Psoas muscle (tissue), 8 donors: ENCODE data around the gene SLC25A10. TPM values are rescaled to one million over a fixed set of nuclear protein-coding genes. Genes with fewer than 3 reads are reported as not detected.

Experiments used
- ATAC-seq, 4 donors: fragments of 200-7000 bp; cut with Tn5 transposase; one replicate each; pipeline ENCODE4 v1.9.1; 2020; ENCODE audit warnings: moderate library complexity in 3 of 4, mild to moderate bottlenecking in 2 of 4
- DNase-seq, 2 donors: peaks; one replicate each; pipeline ENCODE4 v3.0.0-alpha.2; 2020
- H3K27ac ChIP-seq: fragments of 200-600 bp; one replicate; pipeline ENCODE4 v1.8.0; 2022
- H3K27me3 ChIP-seq, 3 donors: fragments of 200-600 bp in 1 of 3; one replicate each; pipeline versions ENCODE4 v1.6.1 to v1.8.0; 2013 to 2022; ENCODE audit warnings: low read length in 2 of 3, mild to moderate bottlenecking in 2 of 3, moderate library complexity in 1 of 3; ENCODE audit not compliant: insufficient read depth in 3 of 3
- H3K36me3 ChIP-seq, 2 donors: fragments of 200-600 bp in 1 of 2; one replicate each; pipeline versions ENCODE4 v1.6.1 to v1.8.0; 2013 to 2022; ENCODE audit warnings: low read depth in 1 of 2, mild to moderate bottlenecking in 1 of 2, moderate library complexity in 1 of 2; ENCODE audit not compliant: insufficient read depth in 1 of 2
- H3K4me1 ChIP-seq: fragments of 200-600 bp; one replicate; pipeline ENCODE4 v1.8.0; 2022
- H3K4me3 ChIP-seq: fragments of 200-600 bp; one replicate; pipeline ENCODE4 v1.8.0; 2022; ENCODE audit warnings: mild to moderate bottlenecking
- H3K9me3 ChIP-seq: fragments of 200-600 bp; one replicate; pipeline ENCODE4 v1.8.0; 2022
- CTCF ChIP-seq: fragments of 200-600 bp; IDR thresholded peaks from one replicate; pipeline ENCODE4 v1.8.0; 2022; ENCODE audit warnings: antibody characterized with exemption
- WGBS, 3 donors: extraction: QIAGEN DNeasy Blood & Tissue Kit; methylation state at CpG; one replicate each; pipeline versions ENCODE4 v1.1.6 to v1.1.7; 2013; 5-methylcytosine and 5-hydroxymethylcytosine counted together
- intact Hi-C, 2 donors: fragments of 100-400 bp; cut with DNase I; formaldehyde crosslinking; loops; one replicate each; pipeline versions ENCODE4 v1.11.0 to v1.14.2; 2022
- polyA plus RNA-seq, 3 donors: library from polyadenylated mRNA; stranded (reverse); fragments of 200-250 nt; gene quantifications; one replicate each; pipeline ENCODE4 v1.2.3, GENCODE V29; 2013
- total RNA-seq, 4 donors: library from RNA; stranded (reverse); fragmentation: NEBNext Ultra II Directional in 2 of 4; extraction: Animal tissue kit (Norgen Biotek cat#: 25700) in 2 of 4; gene quantifications; one replicate each; pipeline versions ENCODE4 v1.2.1 to v1.2.4, GENCODE V29; 2021 to 2023
- donor health status: healthy with polysubstance abuse.
- donor health status: DM: no; HTN: no; CAD: no; lungs with moderate emphysema.
- donor health status: Bipolar disorder and iron deficiency.
- donor health status: healthy.
- donor health status: DM: yes; HTN: yes; CAD: no.
- donor health status: DM: no; HTN: no; CAD: no.
- donor health status: DM: no; HTN: no; CAD: no.
- donor health status: DM: yes; HTN: yes; CAD: no.

The SLC25A10 gene
- total and polyA plus RNA-seq, 7 donors = 2.4 to 7.0 (median 5.9) TPM

GRCh38 chr17:81723651-81724209, 11.6 kb downstream of the SLC25A10 start:
- no peak overlapping the region for H3K27ac ChIP-seq
- no peak overlapping the region for H3K4me3 ChIP-seq
- H3K9me3 ChIP-seq = no peaks in the 10 kb centered on the region
- no peak for DNase-seq
- intact Hi-C loops = no loop called here
- peak in 2 of 4 donors; percentile 28 to 39 for ATAC-seq
- peaks cover 0 to 6% (median 2%) of the 10 kb centered on the region in 3 donors for H3K27me3 ChIP-seq
- H3K4me1 ChIP-seq = peaks cover 17% of the 10 kb centered on the region
- TF ChIP-seq CTCF = no peak
- WGBS, 3 donors = 34 to 38% (median 35%) methylated on average over 12 of the region's 12 CpGs
- no peaks in the 10 kb centered on the region for H3K36me3 ChIP-seq

- no peaks in the 10 kb centered on the region for H3K36me3 ChIP-seq
- no peaks in the 10 kb centered on the region for H3K9me3 ChIP-seq
- TF ChIP-seq CTCF = no peak
- WGBS, 3 donors = 71 to 86% (median 81%) methylated on average over 8 to 9 of the region's 9 CpGs
- H3K27me3 ChIP-seq = peaks cover 0 to 17% (median 2%) of the 10 kb centered on the region in 3 donors
- DNase-seq (no peak), ATAC-seq (no peak)
- intact Hi-C loops = no loop called here
- no peak overlapping the region for H3K27ac ChIP-seq
- no peak overlapping the region for H3K4me3 ChIP-seq
- peaks cover 17% of the 10 kb centered on the region for H3K4me1 ChIP-seq
Measured at GRCh38 chr17:81725439-81725838, 13.4 kb downstream of the SLC25A10 start.

GRCh38 chr17:81726004-81726403, 13.9 kb downstream of the SLC25A10 start:
- TF ChIP-seq CTCF = no peak
- ATAC-seq = no peak
- H3K27me3 ChIP-seq = peaks cover 0 to 17% (median 2%) of the 10 kb centered on the region in 3 donors
- WGBS, 3 donors = 56 to 68% (median 61%) methylated on average over 9 of the region's 9 CpGs
- intact Hi-C loops = no loop called here
- H3K9me3 ChIP-seq = no peaks in the 10 kb centered on the region
- no peak for DNase-seq
- no peak overlapping the region for H3K4me3 ChIP-seq
- no peak overlapping the region for H3K27ac ChIP-seq
- no peaks in the 10 kb centered on the region for H3K36me3 ChIP-seq
- H3K4me1 ChIP-seq = peaks cover 17% of the 10 kb centered on the region

GRCh38 chr17:81727324-81728031, 15.4 kb downstream of the SLC25A10 start:
- no peak for TF ChIP-seq CTCF
- Histone ChIP-seq H3K36me3 (no peaks in the 10 kb centered on the region), H3K4me3 (no peak overlapping the region), H3K27ac (no peak overlapping the region), H3K4me1 (peaks cover 11% of the 10 kb centered on the region), H3K9me3 (no peaks in the 10 kb centered on the region), H3K27me3 (peaks cover 0 to 17% (median 5%) of the 10 kb centered on the region in 3 donors)
- no peak for DNase-seq
- no peak for ATAC-seq
- intact Hi-C loops = no loop called here
- 89 to 93% (median 91%) methylated on average over 23 of the region's 23 CpGs for WGBS, 3 donors
